ENCODE measurements around the gene CR1. TPM values are rescaled to one million over a fixed set of nuclear protein-coding genes. Genes with fewer than 3 reads are reported as not detected.

The CR1 gene
- total RNA-seq, 1 donor from 2014 or later: not detected

GRCh38 chr1:207486198-207486597, 9.8 kb upstream of the CR1 start:
- Mint-ChIP-seq H3K4me3 (no peak overlapping the region), H3K27ac (no peak overlapping the region), H3K27me3 (ENCODE audit: insufficient read depth, low read depth) (peaks cover 2% of the 10 kb centered on the region), H3K9me3 (no peaks in the 10 kb centered on the region), H3K4me1 (no peaks in the 10 kb centered on the region), H3K36me3 (no peaks in the 10 kb centered on the region)
- H3K27ac ChIP-seq: no peak overlapping the region
- H3K4me2 ChIP-seq: no peak overlapping the region
- no peak overlapping the region for H2AFZ ChIP-seq (replicated peaks)
- no peaks in the 10 kb centered on the region for H4K20me1 ChIP-seq (ENCODE audit: low read depth)
- no peaks in the 10 kb centered on the region for H3K4me1 ChIP-seq
- no peak overlapping the region for H3K9ac ChIP-seq
- H3K9me3 ChIP-seq (ENCODE audit: low read depth): no peaks in the 10 kb centered on the region
- H3F3A ChIP-seq (ENCODE audit: low read depth): no peaks in the 10 kb centered on the region
- H3K36me3 ChIP-seq: no peaks in the 10 kb centered on the region
- H3K27me3 ChIP-seq: no peaks in the 10 kb centered on the region
- H3K4me3 ChIP-seq: no peak overlapping the region
- no peak for TF ChIP-seq EZH2 (IDR thresholded peaks at IDR 0.05)
- no peak for TF ChIP-seq EZH2phosphoT487 (IDR thresholded peaks at IDR 0.05)
- no peak for TF ChIP-seq CTCF (IDR thresholded peaks at IDR 0.05)
- no peak for DNase-seq (ENCODE audit: low spot score)
- no peaks in the 10 kb centered on the region for H3K79me2 ChIP-seq (ENCODE audit: low read depth)

- no peaks in the 10 kb centered on the region for H3K9me3 Mint-ChIP-seq
- H2AFZ ChIP-seq (replicated peaks): no peak overlapping the region
- no peaks in the 10 kb centered on the region for H3F3A ChIP-seq (ENCODE audit: low read depth)
- H3K79me2 ChIP-seq (ENCODE audit: low read depth): no peaks in the 10 kb centered on the region
- no peaks in the 10 kb centered on the region for H3K4me1 Mint-ChIP-seq
- H3K4me3 Mint-ChIP-seq: no peak overlapping the region
- H3K9me3 ChIP-seq (ENCODE audit: low read depth): no peaks in the 10 kb centered on the region
- TF ChIP-seq EZH2phosphoT487 (IDR thresholded peaks at IDR 0.05) (no peak), EZH2 (IDR thresholded peaks at IDR 0.05) (no peak), CTCF (IDR thresholded peaks at IDR 0.05) (no peak)
- H3K36me3 ChIP-seq: no peaks in the 10 kb centered on the region
- no peak overlapping the region for H3K9ac ChIP-seq
- H3K27ac ChIP-seq: no peak overlapping the region
- no peaks in the 10 kb centered on the region for H3K36me3 Mint-ChIP-seq
- H4K20me1 ChIP-seq (ENCODE audit: low read depth): no peaks in the 10 kb centered on the region
- H3K4me3 ChIP-seq: no peak overlapping the region
- no peaks in the 10 kb centered on the region for H3K4me1 ChIP-seq
- H3K27ac Mint-ChIP-seq: no peak overlapping the region
- H3K27me3 ChIP-seq: no peaks in the 10 kb centered on the region
- peaks cover 2% of the 10 kb centered on the region for H3K27me3 Mint-ChIP-seq (ENCODE audit: insufficient read depth, low read depth)
- no peak overlapping the region for H3K4me2 ChIP-seq
- no peak for DNase-seq (ENCODE audit: low spot score)
Measured at GRCh38 chr1:207487636-207488035, 8.3 kb upstream of the CR1 start.

GRCh38 chr1:207493212-207493611, 2.7 kb upstream of the CR1 start:
- Mint-ChIP-seq H3K27ac (no peak overlapping the region), H3K4me1 (peaks cover 8% of the 10 kb centered on the region), H3K36me3 (no peaks in the 10 kb centered on the region), H3K9me3 (no peaks in the 10 kb centered on the region), H3K4me3 (no peak overlapping the region), H3K27me3 (ENCODE audit: insufficient read depth, low read depth) (peaks cover 21% of the 10 kb centered on the region)
- Histone ChIP-seq H3K27ac (no peak overlapping the region), H2AFZ (replicated peaks) (no peak overlapping the region), H3F3A (ENCODE audit: low read depth) (no peaks in the 10 kb centered on the region), H3K4me3 (no peak overlapping the region), H4K20me1 (ENCODE audit: low read depth) (no peaks in the 10 kb centered on the region), H3K4me1 (no peaks in the 10 kb centered on the region), H3K9ac (no peak overlapping the region), H3K79me2 (ENCODE audit: low read depth) (no peaks in the 10 kb centered on the region), H3K27me3 (peaks cover 51% of the 10 kb centered on the region), H3K4me2 (no peak overlapping the region), H3K36me3 (no peaks in the 10 kb centered on the region), H3K9me3 (ENCODE audit: low read depth) (no peaks in the 10 kb centered on the region)
- TF ChIP-seq EZH2 (IDR thresholded peaks at IDR 0.05) (no peak), EZH2phosphoT487 (IDR thresholded peaks at IDR 0.05) (no peak), CTCF (IDR thresholded peaks at IDR 0.05) (no peak)
- DNase-seq (ENCODE audit: low spot score): no peak

Data from neural progenitor cell (in vitro differentiated cells).